GM19395 (cell line): ENCODE measurements around the gene NCAPG2.
"Not testable (repeated sequence)": the region's sequence is repeated elsewhere in the genome, so short reads cannot be mapped to it uniquely, and the experiment has no call there.

Experiments used
- ATAC-seq: cut with Tn5 transposase; IDR thresholded peaks from one replicate; pipeline ENCODE4 v1.9.1; 2021; ENCODE audit warnings: mild to moderate bottlenecking, moderate library complexity; ENCODE audit not compliant: unreplicated experiment

The NCAPG2 gene

DNA sequence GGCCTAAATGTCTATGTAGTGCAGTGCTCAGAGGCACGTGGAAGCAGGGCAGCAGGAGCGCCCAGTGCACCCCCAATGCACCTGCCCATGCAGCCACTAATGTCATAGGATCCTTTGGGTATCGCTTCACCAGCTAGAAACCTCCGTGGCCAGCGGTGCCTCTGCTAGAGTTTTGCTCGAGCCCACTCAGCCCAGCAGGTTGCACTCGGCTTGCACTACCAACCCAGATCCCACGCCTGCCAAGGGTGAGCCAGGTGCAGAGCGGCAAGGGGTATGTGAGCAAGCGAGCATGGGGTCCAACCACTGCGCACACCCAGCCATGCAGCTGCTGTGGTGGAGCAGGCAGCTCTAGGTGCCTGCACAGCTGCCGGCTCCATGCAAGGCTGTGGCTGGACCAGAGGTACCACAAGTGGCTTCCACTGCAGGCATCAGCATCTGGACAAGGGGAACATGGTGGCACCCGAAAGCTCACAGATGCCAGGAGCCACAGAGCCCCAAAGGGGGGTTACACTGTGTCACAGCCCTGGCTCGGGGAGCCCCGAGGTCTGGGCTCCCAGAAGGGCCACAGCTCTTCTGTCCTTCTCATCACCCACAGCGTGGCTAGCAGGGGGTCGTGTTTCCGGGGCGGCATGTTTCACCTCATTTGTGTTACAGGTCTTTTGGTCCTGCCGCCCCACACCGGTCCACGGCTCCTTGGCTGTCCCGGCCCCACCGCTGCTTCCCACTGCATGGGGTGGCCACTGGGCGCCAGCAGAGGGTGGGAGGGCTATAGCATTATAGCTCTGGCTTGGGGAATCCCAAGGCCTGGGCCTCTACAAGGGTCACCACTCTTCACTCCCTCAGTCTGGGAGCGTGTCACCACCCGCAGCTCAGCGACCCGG is 2.3 kb upstream of the NCAPG2 start:
- no peak for ATAC-seq

DNA sequence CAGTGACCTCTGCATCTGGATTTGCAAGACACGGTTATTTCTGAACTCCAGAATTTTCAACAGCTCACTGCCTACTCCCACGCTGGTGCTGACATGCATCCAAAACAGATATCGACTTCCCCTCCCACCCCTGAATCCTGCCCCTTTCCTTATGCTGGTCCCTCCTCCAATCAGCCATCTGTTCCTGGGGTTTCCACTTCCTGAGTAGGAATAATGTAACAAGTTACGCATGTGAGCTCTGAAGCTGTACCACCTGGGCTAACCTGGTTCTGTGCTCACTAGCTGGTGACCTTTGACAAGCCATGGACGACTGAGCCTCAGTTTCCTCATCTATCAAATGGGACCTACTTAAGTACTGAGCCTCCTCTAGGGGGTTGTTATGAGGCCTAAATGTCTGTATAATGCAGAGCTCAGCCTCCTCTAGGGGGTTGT is 1.7 kb upstream of the NCAPG2 start:
- ATAC-seq: no peak

DNA sequence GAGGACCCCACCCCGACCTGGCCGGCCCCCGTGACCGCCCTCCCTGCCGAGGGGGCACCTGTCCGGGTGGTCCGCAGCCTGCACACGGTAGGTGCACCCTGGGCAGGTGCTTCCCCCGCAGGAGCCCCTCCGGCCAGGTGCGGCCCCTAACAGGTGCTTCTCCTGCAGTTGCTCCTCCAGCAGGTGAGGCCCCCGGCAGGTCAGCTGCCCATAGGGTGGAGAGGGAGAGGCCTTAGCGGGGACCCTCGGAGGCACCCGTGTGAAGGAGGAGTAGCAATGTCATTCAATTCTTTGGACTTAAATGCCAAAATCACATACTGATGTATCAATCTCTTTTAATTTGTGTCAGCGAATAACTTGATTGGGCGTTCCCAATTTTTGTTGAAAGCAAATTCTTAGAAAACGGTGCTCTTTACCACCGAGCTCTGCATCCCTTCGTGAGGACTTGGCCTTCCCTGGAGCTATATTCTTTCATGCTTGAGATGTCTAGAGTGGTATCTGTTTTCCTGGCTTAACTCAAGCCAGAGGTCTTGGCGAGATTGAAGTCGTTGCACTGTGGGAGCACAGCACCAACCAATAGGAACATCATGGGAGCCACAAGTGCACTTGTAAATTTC is 738 bp upstream of the NCAPG2 start:
- no peak for ATAC-seq

DNA sequence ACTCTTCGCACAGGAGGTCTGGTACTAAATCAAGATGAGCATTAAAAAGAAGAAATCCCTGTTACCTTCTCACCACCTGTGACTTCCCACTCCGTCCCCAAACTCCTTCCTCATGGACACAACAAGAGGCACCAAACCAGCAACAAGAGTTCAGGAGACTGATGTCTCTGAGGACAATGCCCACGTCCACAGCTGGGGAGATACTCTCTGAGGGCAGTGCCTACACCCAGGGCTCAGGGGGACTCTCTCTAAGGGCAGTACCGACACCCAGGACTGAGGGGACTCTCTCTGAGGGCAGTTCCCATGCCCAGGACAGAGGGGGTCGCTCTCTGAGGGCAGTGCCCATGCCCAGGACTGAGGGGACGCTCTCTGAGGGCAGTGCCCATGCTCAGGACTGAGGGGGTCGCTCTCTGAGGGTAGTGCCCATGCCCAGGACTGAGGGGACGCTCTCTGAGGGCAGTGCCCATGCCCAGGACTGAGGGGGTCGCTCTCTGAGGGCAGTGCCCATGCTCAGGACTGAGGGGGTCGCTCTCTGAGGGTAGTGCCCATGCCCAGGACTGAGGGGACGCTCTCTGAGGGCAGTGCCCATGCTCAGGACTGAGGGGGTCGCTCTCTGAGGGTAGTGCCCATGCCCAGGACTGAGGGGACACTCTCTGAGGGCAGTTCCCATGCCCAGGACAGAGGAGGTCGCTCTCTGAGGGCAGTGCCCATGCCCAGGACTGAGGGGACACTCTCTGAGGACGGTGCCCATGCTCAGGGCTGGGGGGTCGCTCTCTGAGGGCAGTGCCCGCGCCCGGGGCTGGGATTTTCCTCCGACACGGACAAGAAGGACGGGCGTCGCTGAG is 703 bp downstream of the NCAPG2 start:
- not testable (repeated sequence) for ATAC-seq

DNA sequence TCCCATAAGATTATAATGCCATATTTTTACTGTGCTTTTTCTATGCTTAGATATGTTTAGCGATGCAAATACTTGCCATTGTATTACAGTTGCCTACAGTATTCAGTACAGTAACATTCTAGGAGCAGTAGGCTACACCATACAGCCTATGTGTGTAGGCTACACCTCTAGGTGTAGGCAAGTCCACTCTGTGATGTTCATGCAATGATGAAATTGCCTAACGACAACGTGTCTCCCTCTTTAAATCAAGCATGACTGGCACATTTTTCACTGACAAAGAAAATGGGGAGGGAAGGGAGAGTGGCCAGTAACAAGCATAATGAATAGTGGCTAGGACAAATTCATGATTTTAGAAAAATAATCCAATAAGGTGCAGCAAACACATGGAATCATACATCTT is 1.7 kb downstream of the NCAPG2 start:
- no peak for ATAC-seq

- no peak for ATAC-seq
Observed at GRCh38 chr7:158702196-158702595, 2.4 kb downstream of the NCAPG2 start.

- no peak for ATAC-seq
Observed at GRCh38 chr7:158700008-158700407, 4.6 kb downstream of the NCAPG2 start.

- ATAC-seq: no peak
Observed at GRCh38 chr7:158699341-158699740, 5.3 kb downstream of the NCAPG2 start.

- ATAC-seq: no peak
Observed at GRCh38 chr7:158698657-158699195, 5.9 kb downstream of the NCAPG2 start.

DNA sequence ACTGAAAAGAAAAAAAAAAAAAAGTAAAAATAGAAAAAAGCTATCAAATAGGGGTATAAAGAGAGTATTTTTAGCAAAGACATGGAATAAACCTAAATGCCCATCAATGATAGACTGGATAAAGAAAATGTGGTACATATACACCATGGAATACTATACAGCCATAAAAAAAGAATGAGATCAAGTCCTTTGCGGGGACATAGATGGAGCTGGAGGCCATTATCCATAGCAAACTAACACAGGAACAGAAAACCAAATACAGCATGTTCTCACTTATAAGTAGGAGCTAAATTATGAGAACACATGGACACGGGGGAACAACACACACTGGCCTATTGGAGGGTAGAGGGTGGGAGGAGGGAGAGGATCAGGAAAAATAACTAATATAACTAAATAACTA is 7.0 kb downstream of the NCAPG2 start:
- not testable (repeated sequence) for ATAC-seq

GRCh38 chr7:158695726-158696452 is 8.7 kb downstream of the NCAPG2 start:
- ATAC-seq: peak; percentile 87

GRCh38 chr7:158695056-158695455 is 9.5 kb downstream of the NCAPG2 start:
- ATAC-seq: no peak

DNA sequence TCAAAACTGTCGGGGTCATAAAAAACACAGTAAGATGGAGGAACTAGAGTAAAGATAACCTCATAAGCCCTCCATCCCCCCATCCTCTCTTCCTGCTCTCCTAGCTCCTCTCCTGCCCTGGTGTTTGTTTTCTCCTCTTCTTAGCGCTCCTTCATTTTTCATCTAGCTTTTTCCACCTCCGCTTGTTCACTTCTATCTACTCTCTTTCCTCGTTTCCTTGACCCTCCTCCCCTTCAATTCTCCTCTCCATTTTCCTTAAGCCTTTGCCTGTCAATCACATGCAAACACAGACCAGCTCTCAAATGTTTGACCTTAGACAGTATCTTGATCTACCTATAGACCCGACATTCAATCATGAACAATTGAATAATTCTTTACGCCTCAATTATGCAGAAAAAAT is 10.0 kb downstream of the NCAPG2 start:
- ATAC-seq: no peak

- ATAC-seq: no peak
Observed at GRCh38 chr7:158689488-158689887, 15.1 kb downstream of the NCAPG2 start.

GRCh38 chr7:158687406-158687805 is 17.2 kb downstream of the NCAPG2 start:
- no peak for ATAC-seq

GRCh38 chr7:158685693-158686092 is 18.9 kb downstream of the NCAPG2 start:
- no peak for ATAC-seq

- no peak for ATAC-seq
Observed at GRCh38 chr7:158684329-158684728, 20.3 kb downstream of the NCAPG2 start.

GRCh38 chr7:158683541-158683940 is 21.1 kb downstream of the NCAPG2 start:
- ATAC-seq: no peak

GRCh38 chr7:158682456-158682855 is 22.1 kb downstream of the NCAPG2 start:
- no peak for ATAC-seq

GRCh38 chr7:158680754-158681153 is 23.9 kb downstream of the NCAPG2 start:
- no peak for ATAC-seq
